ENCODE measurements around the gene TEC. TPM values are rescaled to one million over a fixed set of nuclear protein-coding genes. Genes with fewer than 3 reads are reported as not detected.

The TEC gene
- total and polyA plus RNA-seq, 3 donors from 2014 or later = 3.5 to 10.8 (median 9.2) TPM

GRCh38 chr4:48149827-48150370, 119.7 kb downstream of the TEC start:
- no peaks in the 10 kb centered on the region for H3K36me3 ChIP-seq (ENCODE audit: low read depth, missing control alignments)
- intact Hi-C loops (cut with DNase I; ENCODE audit: low total_unique reads) = no loop called here
- 72 to 89% methylated on average over 3 of the region's 3 CpGs for WGBS, 2 donors
- no peaks in the 10 kb centered on the region for H3K4me1 ChIP-seq
- H3K27me3 ChIP-seq = no peaks in the 10 kb centered on the region
- no peak overlapping the region for H3K27ac ChIP-seq
- no peaks in the 10 kb centered on the region for H3K9me3 ChIP-seq
- TF ChIP-seq POLR2A (IDR thresholded peaks at IDR 0.05) = no peak
- TF ChIP-seq CTCF (IDR thresholded peaks at IDR 0.05) = no peak
- H3K4me3 ChIP-seq = no peak overlapping the region
- no peak for DNase-seq

- TF ChIP-seq CTCF (IDR thresholded peaks at IDR 0.05) (no peak), POLR2A (IDR thresholded peaks at IDR 0.05) (no peak)
- Histone ChIP-seq H3K36me3 (ENCODE audit: low read depth, missing control alignments) (no peaks in the 10 kb centered on the region), H3K27me3 (no peaks in the 10 kb centered on the region), H3K9me3 (no peaks in the 10 kb centered on the region), H3K27ac (no peak overlapping the region), H3K4me1 (no peaks in the 10 kb centered on the region), H3K4me3 (no peak overlapping the region)
- no peak for DNase-seq
- WGBS, 2 donors = 83 to 95% methylated on average over 1 of the region's 1 CpG
- intact Hi-C loops (cut with DNase I; ENCODE audit: low total_unique reads) = no loop called here
These were observed 122.0 kb downstream of the TEC start for GRCh38 chr4:48147621-48148020.

GRCh38 chr4:48141048-48141447, 128.6 kb downstream of the TEC start:
- intact Hi-C loops (cut with DNase I; ENCODE audit: low total_unique reads) = no loop called here
- no peak overlapping the region for H3K27ac ChIP-seq
- DNase-seq = no peak
- H3K27me3 ChIP-seq = no peaks in the 10 kb centered on the region
- WGBS, 2 donors = 58 to 60% methylated on average over 2 of the region's 2 CpGs
- no peak overlapping the region for H3K4me3 ChIP-seq
- H3K9me3 ChIP-seq = no peaks in the 10 kb centered on the region
- TF ChIP-seq POLR2A (IDR thresholded peaks at IDR 0.05) = no peak
- TF ChIP-seq CTCF (IDR thresholded peaks at IDR 0.05) = peak in 1 of 3 experiments; percentile 64
- H3K36me3 ChIP-seq (ENCODE audit: low read depth, missing control alignments) = no peaks in the 10 kb centered on the region
- H3K4me1 ChIP-seq = no peaks in the 10 kb centered on the region

- 82 to 89% methylated on average over 3 of the region's 3 CpGs for WGBS, 2 donors
- H3K4me3 ChIP-seq = no peak overlapping the region
- TF ChIP-seq CTCF (IDR thresholded peaks at IDR 0.05) = no peak
- TF ChIP-seq POLR2A (IDR thresholded peaks at IDR 0.05) = no peak
- intact Hi-C loops (cut with DNase I; ENCODE audit: low total_unique reads) = no loop called here
- no peaks in the 10 kb centered on the region for H3K36me3 ChIP-seq (ENCODE audit: low read depth, missing control alignments)
- H3K27me3 ChIP-seq = no peaks in the 10 kb centered on the region
- DNase-seq = no peak
- H3K4me1 ChIP-seq = no peaks in the 10 kb centered on the region
- H3K9me3 ChIP-seq = no peaks in the 10 kb centered on the region
- H3K27ac ChIP-seq = no peak overlapping the region
These were observed 129.9 kb downstream of the TEC start for GRCh38 chr4:48139691-48140090.

- no peak overlapping the region for H3K4me3 ChIP-seq
- WGBS, 2 donors = 83 to 84% methylated on average over 3 of the region's 3 CpGs
- no peak overlapping the region for H3K27ac ChIP-seq
- no peak for DNase-seq
- no peaks in the 10 kb centered on the region for H3K4me1 ChIP-seq
- no peaks in the 10 kb centered on the region for H3K9me3 ChIP-seq
- H3K27me3 ChIP-seq = no peaks in the 10 kb centered on the region
- intact Hi-C loops (cut with DNase I; ENCODE audit: low total_unique reads) = no loop called here
- no peaks in the 10 kb centered on the region for H3K36me3 ChIP-seq (ENCODE audit: low read depth, missing control alignments)
- TF ChIP-seq POLR2A (IDR thresholded peaks at IDR 0.05) (no peak), CTCF (IDR thresholded peaks at IDR 0.05) (no peak)
These were observed 130.7 kb downstream of the TEC start for GRCh38 chr4:48138936-48139335.

All from testis (tissue), 3 donors.